ENCODE results near the gene MBOAT2. TPM values are rescaled to one million over a fixed set of nuclear protein-coding genes. Genes with fewer than 3 reads are reported as not detected.
"Not testable (repeated sequence)": the region's sequence is repeated elsewhere in the genome, so short reads cannot be mapped to it uniquely, and the experiment has no call there.

Gene MBOAT2
- total RNA-seq, 2 experiments from 2014 or later = 2.7 to 3.5 TPM

GRCh38 chr2:8996006-8996405, 7.5 kb downstream of the MBOAT2 start:
- CTCF ChIA-PET = interaction anchor here (0.7 kb wide), 1 partner anchor 1409 kb away, joined by 3 read pairs; no protein-coding TSS in a partner anchor
- POLR2A ChIA-PET = no interaction called here

GRCh38 chr2:8994386-8994785, 9.1 kb downstream of the MBOAT2 start:
- POLR2A ChIA-PET = no interaction called here
- CTCF ChIA-PET = no interaction called here

GRCh38 chr2:8993902-8994278, 9.6 kb downstream of the MBOAT2 start:
- POLR2A ChIA-PET = no interaction called here
- CTCF ChIA-PET = no interaction called here

GRCh38 chr2:8993196-8993901, 10.1 kb downstream of the MBOAT2 start:
- POLR2A ChIA-PET = interaction anchor here (1.3 kb wide), 1 partner anchor 10 kb away, joined by 4 read pairs; the partner anchor contains the start of gene MBOAT2
- CTCF ChIA-PET = no interaction called here

- ChIA-PET CTCF (no interaction called here), POLR2A (interaction anchor here (1.3 kb wide), 1 partner anchor 11 kb away, joined by 4 read pairs; the partner anchor contains the start of gene MBOAT2)
These were observed 10.8 kb downstream of the MBOAT2 start for GRCh38 chr2:8992643-8993042.

- CTCF ChIA-PET = no interaction called here
- POLR2A ChIA-PET = no interaction called here
These were observed 13.9 kb downstream of the MBOAT2 start for GRCh38 chr2:8989536-8990079.

GRCh38 chr2:8987410-8987809, 16.1 kb downstream of the MBOAT2 start:
- ChIA-PET CTCF (interaction anchor here (0.6 kb wide), 1 partner anchor 172 kb away, joined by 4 read pairs; no protein-coding TSS in a partner anchor), POLR2A (no interaction called here)

- ChIA-PET POLR2A (no interaction called here), CTCF (interaction anchor here (0.6 kb wide), 1 partner anchor 173 kb away, joined by 4 read pairs; no protein-coding TSS in a partner anchor)
These were observed 17.0 kb downstream of the MBOAT2 start for GRCh38 chr2:8986327-8986976.

GRCh38 chr2:8985561-8986326, 17.7 kb downstream of the MBOAT2 start:
- CTCF ChIA-PET = no interaction called here
- POLR2A ChIA-PET = no interaction called here

- ChIA-PET CTCF (no interaction called here), POLR2A (no interaction called here)
These were observed 18.6 kb downstream of the MBOAT2 start for GRCh38 chr2:8984855-8985254.

- POLR2A ChIA-PET = no interaction called here
- CTCF ChIA-PET = no interaction called here
These were observed 19.3 kb downstream of the MBOAT2 start for GRCh38 chr2:8984157-8984556.

- POLR2A ChIA-PET = no interaction called here
- CTCF ChIA-PET = no interaction called here
These were observed 19.9 kb downstream of the MBOAT2 start for GRCh38 chr2:8983571-8983970.

GRCh38 chr2:8981876-8982275, 21.6 kb downstream of the MBOAT2 start:
- ChIA-PET POLR2A (no interaction called here), CTCF (no interaction called here)

GRCh38 chr2:8980096-8980495, 23.4 kb downstream of the MBOAT2 start:
- POLR2A ChIA-PET = no interaction called here

GRCh38 chr2:8977758-8978157, 25.7 kb downstream of the MBOAT2 start:
- ChIA-PET CTCF (no interaction called here), POLR2A (no interaction called here)

More at GRCh38 chr2:8980096-8980495, 23.4 kb downstream of the MBOAT2 start:
- CTCF ChIA-PET = no interaction called here

- ChIA-PET CTCF (no interaction called here), POLR2A (no interaction called here)
These were observed 26.8 kb downstream of the MBOAT2 start for GRCh38 chr2:8976442-8977259.

GRCh38 chr2:8974016-8974415, 29.5 kb downstream of the MBOAT2 start:
- ChIA-PET POLR2A (no interaction called here), CTCF (no interaction called here)

GRCh38 chr2:8973017-8973416, 30.5 kb downstream of the MBOAT2 start:
- POLR2A ChIA-PET, CTCF ChIA-PET: not testable (repeated sequence)

- CTCF ChIA-PET, POLR2A ChIA-PET: not testable (repeated sequence)
These were observed 30.9 kb downstream of the MBOAT2 start for GRCh38 chr2:8972535-8972934.

- CTCF ChIA-PET, POLR2A ChIA-PET: not testable (repeated sequence)
These were observed 34.1 kb downstream of the MBOAT2 start for GRCh38 chr2:8969348-8969747.
